Cerebellar cortex (tissue), 1 donor: Measurements from ENCODE around the gene FRMD1.
A peak's percentile ranks its signal among the peaks of the same experiment; 100 is the strongest.

ENCODE experiments used
- DNase-seq: peaks from one replicate; pipeline ENCODE4 v3.0.0-alpha.2; 2015; ENCODE audit warnings: low spot score

FRMD1 gene

GRCh38 chr6:168043193-168043847 lies 35.7 kb downstream of the FRMD1 start:
- DNase-seq = no peak

DNA sequence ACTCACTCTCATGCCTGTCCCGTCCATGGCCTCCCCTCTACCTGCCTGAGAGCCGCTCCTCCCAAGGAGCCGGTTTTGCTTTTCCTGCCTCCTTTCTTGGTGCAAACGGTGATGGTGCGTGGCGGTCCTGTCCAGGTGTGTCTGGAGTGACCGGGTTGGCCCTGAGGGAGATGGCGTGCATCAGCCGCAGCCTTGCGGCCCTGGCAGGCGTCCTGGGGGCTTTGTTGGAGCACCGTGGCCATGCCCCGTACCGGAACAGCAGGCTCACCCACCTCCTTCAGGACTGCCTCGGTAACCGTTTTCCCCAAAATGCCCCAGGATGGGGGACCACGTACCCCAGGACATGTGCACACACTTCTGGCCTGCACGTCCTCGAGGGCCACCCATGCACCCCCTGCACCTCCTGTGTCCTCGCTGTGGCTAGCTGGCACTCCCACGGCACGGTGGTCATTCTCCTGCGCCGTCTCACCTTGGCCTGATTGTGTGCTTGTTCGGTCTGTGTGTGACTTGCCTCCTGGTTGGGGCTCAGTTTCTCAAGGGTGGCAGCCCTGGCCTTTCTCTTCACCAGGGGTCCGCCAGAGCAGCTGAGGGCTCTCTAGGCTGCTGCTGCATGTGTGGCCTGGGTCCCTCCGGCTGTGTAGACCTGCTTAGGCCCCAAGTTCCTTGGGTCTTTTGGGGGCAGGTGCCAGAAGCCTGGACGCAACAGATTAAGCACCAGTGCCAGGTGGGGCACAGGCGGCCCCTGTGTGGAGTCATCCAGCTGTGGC lies 36.4 kb downstream of the FRMD1 start:
- no peak for DNase-seq

GRCh38 chr6:168041928-168042327 lies 37.1 kb downstream of the FRMD1 start:
- no peak for DNase-seq

DNA sequence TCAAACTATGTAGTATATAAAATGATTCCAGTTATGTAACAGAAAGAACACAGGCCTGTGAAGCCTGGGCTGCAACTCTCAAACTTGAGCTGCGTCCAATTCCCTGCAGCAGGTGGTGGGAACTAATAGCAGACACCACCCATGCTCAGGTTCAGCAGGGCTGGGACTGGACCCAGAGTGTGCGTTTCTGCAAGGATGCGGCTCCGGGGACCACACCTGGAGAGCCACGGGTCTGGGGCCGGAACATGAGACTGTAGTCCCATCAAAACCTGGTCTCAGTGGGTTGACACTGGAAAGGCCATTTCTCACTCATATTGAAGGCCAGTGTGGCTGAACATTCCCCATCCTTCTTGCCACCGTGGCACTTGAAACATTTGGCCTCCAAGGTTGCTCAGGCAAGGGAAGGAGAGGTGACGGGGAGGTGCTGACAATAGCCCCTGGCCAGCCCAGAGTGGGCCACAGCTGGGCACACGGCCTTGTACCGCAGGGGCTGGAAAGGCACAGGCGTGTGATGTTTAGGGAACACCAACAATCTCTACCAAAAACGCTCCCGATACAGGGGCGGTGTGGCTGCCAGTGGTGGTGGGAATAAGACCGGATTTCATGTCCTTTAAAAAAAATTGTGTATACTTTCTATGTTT lies 38.0 kb downstream of the FRMD1 start:
- no peak for DNase-seq

- no peak for DNase-seq
Measured at GRCh38 chr6:168039849-168040248, 39.2 kb downstream of the FRMD1 start.

GRCh38 chr6:168039301-168039700 lies 39.7 kb downstream of the FRMD1 start:
- no peak for DNase-seq

- DNase-seq = no peak
Measured at GRCh38 chr6:168038576-168039140, 40.4 kb downstream of the FRMD1 start.

- no peak for DNase-seq
Measured at GRCh38 chr6:168037856-168038255, 41.2 kb downstream of the FRMD1 start.

DNA sequence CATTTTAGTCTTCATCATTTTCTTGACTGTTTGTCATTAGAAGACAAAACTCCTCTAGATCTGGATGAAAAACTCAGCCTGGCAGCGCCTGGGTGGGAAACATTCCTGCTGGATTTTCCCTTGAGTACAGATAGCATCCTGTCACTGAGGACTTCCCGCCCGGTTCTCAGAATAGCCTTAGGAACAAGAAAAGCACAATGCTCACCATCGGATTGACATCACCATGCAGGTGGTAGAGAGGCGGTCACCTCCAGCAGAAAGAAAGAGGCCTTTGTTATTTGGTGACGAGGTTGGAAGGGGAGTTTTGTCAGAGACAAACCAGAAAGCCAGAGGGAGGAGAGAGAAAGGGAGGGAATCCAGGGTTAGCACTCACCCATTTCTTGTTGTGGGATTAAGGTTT lies 41.8 kb downstream of the FRMD1 start:
- no peak for DNase-seq

DNA sequence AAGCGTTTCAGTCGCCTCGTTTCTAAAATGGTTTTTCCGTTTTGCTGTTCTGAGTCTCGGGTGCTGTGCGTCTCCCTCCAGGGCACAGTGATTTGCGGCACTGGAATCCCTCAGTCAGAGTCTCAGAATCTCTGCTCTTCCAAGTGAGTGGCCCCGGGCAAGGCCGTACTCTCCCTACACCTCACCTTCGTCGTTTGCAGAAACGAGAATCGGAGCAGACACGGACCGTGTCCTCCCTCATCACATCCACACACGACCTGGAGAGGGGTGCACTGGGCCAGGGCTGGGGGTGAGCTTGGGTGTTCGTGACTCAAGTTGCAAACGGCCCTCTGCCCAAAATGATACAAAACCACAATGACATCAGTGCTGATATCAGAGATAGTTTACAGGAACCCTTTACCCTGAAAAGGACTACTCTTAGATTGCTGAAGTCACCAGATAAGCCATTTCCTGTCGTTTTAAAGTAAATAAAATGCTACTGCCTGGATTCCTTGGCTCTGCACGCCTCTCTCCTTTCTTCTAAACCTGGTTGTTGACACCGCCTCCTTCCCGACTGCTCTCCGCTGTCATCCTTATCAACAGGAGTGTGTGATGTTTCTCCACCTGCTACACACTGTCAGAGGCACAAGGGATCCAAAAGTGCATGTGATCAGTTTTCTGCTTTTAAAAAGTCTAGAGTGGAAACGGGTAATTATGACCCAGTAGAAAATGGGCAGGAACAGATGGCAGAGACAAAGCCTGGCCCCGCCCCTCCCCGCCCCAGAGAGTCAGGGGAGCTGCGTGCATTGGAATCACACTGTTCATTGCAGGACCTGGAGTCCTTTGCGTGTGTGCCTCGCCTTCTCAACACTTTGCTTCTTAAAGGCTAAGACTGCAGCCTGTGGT lies 43.1 kb downstream of the FRMD1 start:
- DNase-seq = no peak

DNA sequence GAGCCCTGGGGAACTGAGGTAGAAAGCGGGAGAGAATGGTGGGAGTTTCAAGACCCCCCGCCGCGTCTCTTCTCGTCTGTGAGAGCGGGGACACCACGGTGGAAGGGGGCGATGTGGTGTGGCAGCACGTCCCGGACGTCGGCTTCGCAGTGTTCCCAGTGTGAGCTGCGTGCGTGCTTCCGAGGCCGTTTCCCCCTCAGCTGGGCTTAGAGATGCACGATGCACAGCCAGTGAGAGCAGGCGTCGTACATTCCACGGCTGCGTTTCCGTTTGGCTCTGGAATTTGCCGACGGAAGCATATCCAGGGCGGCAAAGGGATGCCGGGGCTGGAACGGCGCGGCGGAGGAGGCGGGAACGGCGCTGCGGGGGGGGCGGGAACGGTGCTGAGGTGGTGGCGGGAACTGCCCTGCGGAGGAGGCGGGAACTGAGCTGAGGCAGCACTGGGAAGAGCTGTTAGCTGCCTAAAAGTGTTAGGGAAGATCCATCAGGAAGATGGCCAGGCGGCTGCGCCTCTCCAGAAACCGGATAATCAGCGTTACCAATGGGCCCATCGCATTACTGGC lies 43.8 kb downstream of the FRMD1 start:
- DNase-seq = peak; percentile 28

DNA sequence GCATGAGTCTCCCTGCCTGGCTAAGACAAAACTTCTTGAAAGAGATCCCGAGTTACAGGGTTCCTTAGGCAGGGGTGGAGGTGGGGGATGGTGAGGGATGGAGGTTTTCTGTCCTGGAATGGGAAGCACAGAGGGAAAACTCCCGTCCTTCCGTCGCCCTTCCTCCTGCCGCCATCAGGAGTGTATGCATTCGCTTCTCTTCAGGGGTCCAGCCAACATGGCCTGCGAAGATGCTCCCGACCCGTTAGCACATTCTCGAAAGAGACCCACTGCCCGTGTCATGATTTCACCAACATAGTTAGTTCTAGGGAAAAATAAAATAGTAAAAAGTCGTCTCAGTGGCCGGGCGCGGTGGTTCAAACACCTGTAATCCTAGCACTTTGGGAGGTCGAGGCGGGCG lies 44.5 kb downstream of the FRMD1 start:
- DNase-seq = no peak

GRCh38 chr6:168033791-168034190 lies 45.2 kb downstream of the FRMD1 start:
- DNase-seq = no peak

DNA sequence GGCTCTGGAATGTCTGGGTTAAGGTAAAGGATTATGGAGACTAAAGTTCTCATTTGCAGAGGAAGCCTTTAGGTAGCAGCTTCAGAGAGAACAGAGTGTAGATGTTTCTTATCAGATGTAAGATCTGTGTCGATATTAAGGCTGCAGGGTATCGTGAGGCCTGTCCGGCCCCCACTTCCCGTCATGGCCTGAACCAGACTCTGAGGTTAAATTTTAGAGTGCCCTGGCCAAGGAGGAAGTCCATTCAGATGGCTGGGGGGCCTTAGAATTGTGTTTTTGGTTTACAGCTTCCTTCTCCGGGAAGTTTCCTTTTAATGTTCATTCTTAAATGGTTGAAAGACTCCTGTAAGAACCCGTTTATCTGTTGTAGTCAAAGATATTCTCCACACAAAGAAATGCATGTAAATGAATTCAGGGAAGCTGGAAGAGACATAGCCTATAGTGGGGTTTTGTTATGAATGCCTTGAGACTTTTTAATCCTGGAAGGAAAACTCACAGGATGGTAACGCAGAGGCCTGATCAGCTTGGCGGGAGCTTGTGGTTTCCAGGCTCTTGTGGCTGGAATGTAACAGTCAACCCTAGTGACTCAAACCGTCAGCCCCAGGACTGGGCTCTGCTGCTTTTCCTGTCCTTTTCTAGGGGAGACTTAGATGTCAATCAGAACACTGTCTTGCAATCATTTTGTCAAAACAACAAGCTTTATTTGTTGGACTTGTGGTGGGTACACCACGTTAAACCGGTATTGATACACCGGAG lies 46.8 kb downstream of the FRMD1 start:
- DNase-seq = no peak

DNA sequence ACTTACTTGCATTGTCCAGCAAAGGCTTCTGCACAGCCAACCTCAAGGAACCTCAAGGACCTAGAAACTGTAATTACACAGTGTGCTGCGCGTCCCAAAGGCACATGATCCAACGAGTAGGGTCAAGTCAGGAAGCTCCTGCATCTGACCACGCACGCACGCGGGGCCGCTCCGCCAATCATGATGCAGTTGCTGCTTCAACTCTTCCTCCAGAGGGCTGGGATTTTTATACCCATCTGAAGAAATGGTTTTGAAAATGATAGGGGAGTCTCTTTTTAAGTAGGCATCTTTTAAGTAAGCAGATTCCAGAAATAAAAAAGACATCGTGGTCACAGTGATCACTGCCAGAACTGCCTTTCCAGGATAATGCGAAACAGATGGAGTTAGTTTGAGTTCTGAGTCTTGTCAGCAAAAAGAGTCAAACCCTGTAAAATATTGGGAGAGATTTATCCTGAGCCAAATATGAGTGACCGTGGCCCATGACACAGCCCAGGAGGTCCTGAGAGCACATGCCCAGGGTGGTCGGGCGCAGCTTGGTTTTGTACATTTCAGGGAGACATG lies 47.5 kb downstream of the FRMD1 start:
- no peak for DNase-seq

- DNase-seq = no peak
Measured at GRCh38 chr6:168030908-168031307, 48.1 kb downstream of the FRMD1 start.

- no peak for DNase-seq
Measured at GRCh38 chr6:168030218-168030746, 48.7 kb downstream of the FRMD1 start.

DNA sequence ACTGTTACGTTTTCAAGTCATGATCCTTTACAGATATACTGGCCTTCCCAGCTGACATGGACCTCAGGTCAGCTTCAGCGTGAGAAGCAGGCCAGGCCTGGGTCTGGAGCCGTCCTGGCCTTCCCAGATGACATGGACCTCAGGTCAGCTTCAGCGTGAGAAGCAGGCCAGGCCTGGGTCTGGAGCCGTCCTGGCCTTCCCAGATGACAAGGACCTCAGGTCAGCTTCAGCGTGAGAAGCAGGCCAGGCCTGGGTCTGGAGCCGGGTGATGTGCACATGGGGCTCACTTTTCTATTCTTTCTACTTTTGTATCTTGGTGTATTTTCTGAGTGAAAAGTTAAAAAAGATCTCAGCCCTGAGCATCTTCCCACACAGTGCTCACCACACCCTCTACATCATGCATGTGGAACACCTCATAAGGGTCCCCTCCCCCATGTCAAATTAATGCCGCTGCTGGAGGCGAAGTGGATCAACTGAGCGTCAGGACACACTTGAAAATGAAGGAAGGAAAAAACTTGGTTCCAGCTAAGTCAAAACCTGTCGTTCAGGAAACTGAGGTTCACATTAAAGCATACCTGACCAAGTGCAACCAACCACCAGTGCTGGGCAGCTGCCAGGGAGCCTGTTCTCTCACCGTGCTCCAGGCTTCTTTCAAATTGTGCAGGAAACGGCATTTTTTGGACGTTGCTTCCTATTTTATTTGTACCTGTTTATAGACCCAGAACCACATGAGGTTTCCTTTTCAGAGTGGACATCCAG lies 49.4 kb downstream of the FRMD1 start:
- no peak for DNase-seq

DNA sequence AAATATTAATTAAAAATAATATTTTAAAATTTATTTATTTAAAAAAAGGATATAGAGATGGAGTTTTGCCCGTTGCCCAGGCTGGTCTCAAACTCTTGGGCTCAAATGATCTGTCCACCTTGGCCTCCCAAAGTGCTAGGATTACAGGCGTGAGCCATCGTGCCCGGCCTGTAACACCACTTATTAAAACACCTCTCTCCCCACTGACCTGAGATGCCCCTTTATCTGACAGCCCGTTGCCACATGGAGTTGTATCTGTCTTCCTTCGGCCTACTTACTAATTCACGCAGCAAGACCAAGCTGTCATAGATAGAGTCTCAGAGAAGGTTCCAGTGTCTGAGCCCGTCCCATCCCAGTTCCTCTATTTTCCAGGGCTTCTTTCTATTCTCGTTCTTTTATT lies 50.8 kb downstream of the FRMD1 start:
- no peak for DNase-seq

DNA sequence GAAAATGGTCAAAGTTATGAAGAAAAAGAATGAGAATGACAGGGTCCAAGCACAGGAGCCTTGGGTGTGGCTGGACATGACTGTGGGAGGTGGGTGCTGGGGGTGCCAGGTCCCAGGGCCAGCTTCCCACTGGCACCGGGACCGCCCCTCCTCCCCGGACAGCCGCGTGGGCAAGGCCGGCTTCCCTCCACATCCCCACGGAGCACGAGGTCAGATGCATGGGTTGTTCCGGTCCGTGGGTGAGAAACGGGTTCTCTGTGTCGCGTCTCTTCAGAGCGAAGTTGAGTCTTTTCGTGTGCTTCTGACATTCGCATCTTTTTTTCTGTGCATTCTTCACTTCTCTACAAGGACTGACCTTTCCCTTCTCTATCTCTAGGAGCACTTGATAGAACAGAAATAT lies 51.5 kb downstream of the FRMD1 start:
- no peak for DNase-seq
